Astrocyte (in vitro differentiated cells and primary cell): Measurements from ENCODE around the gene TMEM79. TPM values are rescaled to one million over a fixed set of nuclear protein-coding genes. Genes with fewer than 3 reads are reported as not detected.
"Not testable (repeated sequence)": the region's sequence is repeated elsewhere in the genome, so short reads cannot be mapped to it uniquely, and the experiment has no call there.

Experiments
- DNase-seq: peaks from one replicate; pipeline ENCODE4 v3.0.0-alpha.2; 2010; ENCODE audit warnings: low read depth
- FAIRE-seq: peaks from 2 replicates; lab custom pipeline; 2011; peaks lifted over from hg19 to GRCh38; lab: Jason Lieb, UNC
- H2AFZ ChIP-seq: 2 replicates; pipeline ENCODE4 v1.6.0; 2012; ENCODE audit warnings: low read depth, low read length, inconsistent platforms
- H3K27ac ChIP-seq: 2 replicates; pipeline ENCODE4 v1.5.1; 2011; ENCODE audit warnings: low read depth, low read length, inconsistent platforms
- H3K27me3 ChIP-seq: 2 replicates; pipeline ENCODE4 v1.6.0; 2011; ENCODE audit warnings: low read length, inconsistent platforms; ENCODE audit not compliant: insufficient read depth
- H3K36me3 ChIP-seq: 2 replicates; pipeline ENCODE4 v1.5.1; 2011; ENCODE audit warnings: low read length, inconsistent platforms; ENCODE audit not compliant: insufficient read depth
- H3K4me1 ChIP-seq: 2 replicates; pipeline ENCODE4 v1.5.1; 2011; ENCODE audit warnings: low read length, inconsistent platforms; ENCODE audit not compliant: insufficient read depth
- H3K4me2 ChIP-seq: 2 replicates; pipeline ENCODE4 v1.6.0; 2012; ENCODE audit warnings: low read length, inconsistent platforms
- H3K4me3 ChIP-seq: 2 replicates; pipeline ENCODE4 v1.5.1; 2011; ENCODE audit warnings: low read depth, mild to moderate bottlenecking, low read length, inconsistent platforms; ENCODE audit not compliant: insufficient read depth
- H3K79me2 ChIP-seq: 2 replicates; pipeline ENCODE4 v1.6.0; 2012; ENCODE audit warnings: mild to moderate bottlenecking, low read length, inconsistent platforms; ENCODE audit not compliant: insufficient read depth
- H3K9ac ChIP-seq: 2 replicates; pipeline ENCODE4 v1.6.0; 2012; ENCODE audit warnings: mild to moderate bottlenecking, low read length, inconsistent platforms
- H3K9me3 ChIP-seq: 2 replicates; pipeline ENCODE4 v1.5.1; 2012; ENCODE audit warnings: low read depth, mild to moderate bottlenecking, low read length, inconsistent platforms; ENCODE audit not compliant: insufficient read depth
- H4K20me1 ChIP-seq: 2 replicates; pipeline ENCODE4 v1.6.0; 2012; ENCODE audit warnings: low read length, inconsistent platforms; ENCODE audit not compliant: insufficient read depth
- H3K27ac Mint-ChIP-seq: one replicate; pipeline ENCODE4 v1.8.0; 2021; ENCODE audit warnings: mild to moderate bottlenecking, mixed read lengths; ENCODE audit not compliant: unreplicated experiment
- H3K27me3 Mint-ChIP-seq: one replicate; pipeline ENCODE4 v1.8.0; 2021; ENCODE audit warnings: low read depth, mixed read lengths; ENCODE audit not compliant: unreplicated experiment
- H3K36me3 Mint-ChIP-seq: one replicate; pipeline ENCODE4 v1.8.0; 2021; ENCODE audit warnings: low read depth, mixed read lengths; ENCODE audit not compliant: unreplicated experiment
- H3K4me1 Mint-ChIP-seq: one replicate; pipeline ENCODE4 v1.8.0; 2021; ENCODE audit warnings: low read depth, mixed read lengths; ENCODE audit not compliant: unreplicated experiment
- H3K4me3 Mint-ChIP-seq: one replicate; pipeline ENCODE4 v1.8.0; 2021; ENCODE audit warnings: mild to moderate bottlenecking, moderate library complexity, mixed read lengths; ENCODE audit not compliant: unreplicated experiment
- H3K9me3 Mint-ChIP-seq: one replicate; pipeline ENCODE4 v1.8.0; 2021; ENCODE audit warnings: mild to moderate bottlenecking, mixed read lengths; ENCODE audit not compliant: unreplicated experiment
- EZH2 ChIP-seq: IDR thresholded peaks from 2 replicates; pipeline ENCODE4 v1.6.1; 2012; ENCODE audit warnings: mild to moderate bottlenecking, low read length, inconsistent platforms; ENCODE audit not compliant: insufficient read depth
- total RNA-seq: library from RNA; stranded (reverse); gene quantifications from 2 replicates; pipeline ENCODE4 v1.2.1, GENCODE V29; 2021
- TF ChIP-seq, protein P1 (sequence below): IDR thresholded peaks from 2 replicates; pipeline ENCODE4 v1.5.1; 2011; ENCODE audit warnings: low read depth, mild to moderate bottlenecking, inconsistent platforms, low read length, moderate library complexity; ENCODE audit not compliant: insufficient read depth

TMEM79 gene
- total RNA-seq, 1 donor from 2014 or later, result 3.0 TPM

DNA sequence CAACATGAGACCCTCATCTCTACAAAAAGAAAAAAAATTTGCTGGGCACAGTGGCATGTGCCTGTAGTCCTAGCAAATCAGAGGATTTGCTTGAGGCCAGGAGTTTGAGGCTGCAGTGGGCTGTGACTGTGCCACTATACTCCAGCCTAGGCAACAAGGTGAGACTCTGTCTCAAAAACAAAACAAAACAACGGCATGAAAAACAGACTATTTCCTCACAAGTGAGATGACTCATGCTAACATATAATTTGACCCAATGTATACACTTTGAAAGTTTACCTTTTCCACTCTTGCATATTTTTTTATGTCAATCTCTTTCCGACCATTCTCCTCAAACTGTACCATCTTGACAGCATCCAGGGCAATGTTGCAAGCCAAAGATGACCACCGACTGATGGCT lies 36.4 kb downstream of the TMEM79 start:
- no peak for TF ChIP-seq EZH2
- TF ChIP-seq, protein P1, sequence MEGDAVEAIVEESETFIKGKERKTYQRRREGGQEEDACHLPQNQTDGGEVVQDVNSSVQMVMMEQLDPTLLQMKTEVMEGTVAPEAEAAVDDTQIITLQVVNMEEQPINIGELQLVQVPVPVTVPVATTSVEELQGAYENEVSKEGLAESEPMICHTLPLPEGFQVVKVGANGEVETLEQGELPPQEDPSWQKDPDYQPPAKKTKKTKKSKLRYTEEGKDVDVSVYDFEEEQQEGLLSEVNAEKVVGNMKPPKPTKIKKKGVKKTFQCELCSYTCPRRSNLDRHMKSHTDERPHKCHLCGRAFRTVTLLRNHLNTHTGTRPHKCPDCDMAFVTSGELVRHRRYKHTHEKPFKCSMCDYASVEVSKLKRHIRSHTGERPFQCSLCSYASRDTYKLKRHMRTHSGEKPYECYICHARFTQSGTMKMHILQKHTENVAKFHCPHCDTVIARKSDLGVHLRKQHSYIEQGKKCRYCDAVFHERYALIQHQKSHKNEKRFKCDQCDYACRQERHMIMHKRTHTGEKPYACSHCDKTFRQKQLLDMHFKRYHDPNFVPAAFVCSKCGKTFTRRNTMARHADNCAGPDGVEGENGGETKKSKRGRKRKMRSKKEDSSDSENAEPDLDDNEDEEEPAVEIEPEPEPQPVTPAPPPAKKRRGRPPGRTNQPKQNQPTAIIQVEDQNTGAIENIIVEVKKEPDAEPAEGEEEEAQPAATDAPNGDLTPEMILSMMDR, result no peak
- H3K27ac ChIP-seq, result peak overlapping the region; percentile 8
- H2AFZ ChIP-seq, result no peak overlapping the region
- H3K4me3 ChIP-seq, result no peak overlapping the region
- H3K36me3 Mint-ChIP-seq, result peaks cover 12% of the 10 kb centered on the region
- H3K79me2 ChIP-seq, result peaks cover 17% of the 10 kb centered on the region
- no peak overlapping the region for H3K4me2 ChIP-seq
- H3K9me3 ChIP-seq, result no peaks in the 10 kb centered on the region
- peaks cover 54% of the 10 kb centered on the region for H4K20me1 ChIP-seq
- H3K27ac Mint-ChIP-seq, result no peak overlapping the region
- FAIRE-seq, result no peak
- no peak overlapping the region for H3K4me3 Mint-ChIP-seq
- H3K9me3 Mint-ChIP-seq, result no peaks in the 10 kb centered on the region
- peaks cover 63% of the 10 kb centered on the region for H3K36me3 ChIP-seq
- no peaks in the 10 kb centered on the region for H3K27me3 Mint-ChIP-seq
- no peak overlapping the region for H3K9ac ChIP-seq
- DNase-seq, result no peak
- no peaks in the 10 kb centered on the region for H3K27me3 ChIP-seq
- no peaks in the 10 kb centered on the region for H3K4me1 ChIP-seq
- H3K4me1 Mint-ChIP-seq, result no peaks in the 10 kb centered on the region

DNA sequence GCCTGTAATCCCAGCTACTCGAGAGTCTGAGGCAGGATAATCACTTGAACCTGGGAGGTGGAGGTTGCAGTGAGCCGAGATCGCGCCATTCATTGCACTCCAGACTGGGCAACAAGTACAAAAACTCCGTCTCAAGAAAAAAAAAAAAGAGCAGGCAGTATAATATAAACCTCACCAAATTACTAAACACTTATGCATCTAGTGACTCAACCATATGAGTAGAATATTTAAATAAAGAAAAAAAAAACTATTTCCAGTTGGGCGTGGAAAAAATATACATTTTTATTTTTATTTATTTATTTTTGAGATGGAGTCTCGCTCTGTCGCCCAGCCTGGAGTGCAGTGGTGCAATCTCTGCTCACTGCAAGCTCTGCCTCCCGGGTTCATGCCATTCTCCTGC lies 39.1 kb downstream of the TMEM79 start:
- not testable (repeated sequence) for H3K9me3 ChIP-seq, H3K9ac ChIP-seq, H3K27ac ChIP-seq, H3K9me3 Mint-ChIP-seq, H3K4me1 ChIP-seq, H3K27me3 ChIP-seq, H3K4me2 ChIP-seq, H3K4me3 Mint-ChIP-seq, H3K4me3 ChIP-seq, H2AFZ ChIP-seq, FAIRE-seq, H3K27ac Mint-ChIP-seq, H3K27me3 Mint-ChIP-seq, H3K4me1 Mint-ChIP-seq
- peak; percentile 31 for DNase-seq
- H4K20me1 ChIP-seq, result peaks cover 44% of the 10 kb centered on the region
- H3K79me2 ChIP-seq, result peaks cover 17% of the 10 kb centered on the region
- H3K36me3 ChIP-seq, result peaks cover 46% of the 10 kb centered on the region
- peaks cover 13% of the 10 kb centered on the region for H3K36me3 Mint-ChIP-seq

DNA sequence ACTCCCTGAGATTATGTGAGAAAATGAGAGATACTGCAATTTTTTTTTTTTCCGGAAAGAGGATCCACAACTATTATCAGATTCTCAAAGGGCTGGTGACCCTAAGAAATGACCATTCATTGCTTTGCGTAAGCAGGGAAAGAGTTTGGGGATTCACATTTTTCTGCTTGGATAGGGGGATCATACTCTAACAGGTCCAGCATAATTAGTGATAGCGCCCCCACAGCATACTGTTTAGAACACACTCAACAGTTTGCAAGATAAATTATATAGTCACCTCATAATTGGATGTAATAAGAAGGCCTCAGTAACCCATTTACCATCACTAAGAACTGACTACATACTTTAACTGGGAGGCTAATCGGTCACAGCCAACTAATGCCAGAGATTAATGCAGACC lies 52.1 kb downstream of the TMEM79 start:
- H3K79me2 ChIP-seq, result peaks cover 47% of the 10 kb centered on the region
- DNase-seq (no peak), FAIRE-seq (no peak)
- H3K9me3 ChIP-seq, result no peaks in the 10 kb centered on the region
- Mint-ChIP-seq H3K4me3 (peak overlapping the region; percentile 100), H3K4me1 (peaks cover 1% of the 10 kb centered on the region), H3K27me3 (no peaks in the 10 kb centered on the region), H3K27ac (peak overlapping the region; percentile 10), H3K9me3 (peaks cover 2% of the 10 kb centered on the region), H3K36me3 (peaks cover 10% of the 10 kb centered on the region)
- H3K9ac ChIP-seq, result peak overlapping the region; percentile 42
- H3K4me1 ChIP-seq, result peaks cover 17% of the 10 kb centered on the region
- peak overlapping the region; percentile 93 for H3K4me3 ChIP-seq
- peak overlapping the region; percentile 86 for H3K4me2 ChIP-seq
- H2AFZ ChIP-seq, result no peak overlapping the region
- no peak overlapping the region for H3K27ac ChIP-seq
- TF ChIP-seq EZH2, result no peak
- TF ChIP-seq, protein P1, result peak; percentile 14
- peaks cover 47% of the 10 kb centered on the region for H4K20me1 ChIP-seq
- H3K27me3 ChIP-seq, result no peaks in the 10 kb centered on the region
- H3K36me3 ChIP-seq, result peaks cover 39% of the 10 kb centered on the region
